SU-DHL-6 (cell line): ENCODE data around the gene PROK1.

Source experiments
- H2AFZ ChIP-seq: fragments of 200-600 bp; sonication (generic); 2 replicates; pipeline ENCODE4 v1.6.1; 2014; ENCODE audit warnings: low read depth, mild to moderate bottlenecking, moderate library complexity, mixed read lengths, antibody characterized with exemption, low read length; ENCODE audit not compliant: severe bottlenecking
- H3F3A ChIP-seq: fragments of 200-600 bp; shearing (Covaris generic); 2 replicates; pipeline ENCODE4 v1.6.0; 2016; ENCODE audit warnings: antibody characterized with exemption, mild to moderate bottlenecking; ENCODE audit not compliant: insufficient read depth
- H3K27ac ChIP-seq: fragments of 200-600 bp; sonication (generic); 2 replicates; pipeline ENCODE4 v1.5.1; 2016; ENCODE audit warnings: low read depth, mild to moderate bottlenecking, low read length, moderate library complexity, mixed read lengths
- H3K27me3 ChIP-seq: fragments of 200-600 bp; sonication (generic), shearing (Covaris generic); 2 replicates; pipeline ENCODE4 v1.6.0; 2014; ENCODE audit warnings: mild to moderate bottlenecking, low read length
- H3K36me3 ChIP-seq: fragments of 200-600 bp; sonication (generic); 2 replicates; pipeline ENCODE4 v1.6.1; 2014; ENCODE audit warnings: mild to moderate bottlenecking, low read length, mixed read lengths
- H3K4me2 ChIP-seq: fragments of 300-600, 200-600 bp; shearing (Covaris generic), sonication (generic); 2 replicates; pipeline ENCODE4 v1.6.0; 2014; ENCODE audit warnings: low read length, low read depth, mild to moderate bottlenecking; ENCODE audit not compliant: poor library complexity, severe bottlenecking
- H3K4me3 ChIP-seq: fragments of 200-600 bp; sonication (generic); 2 replicates; pipeline ENCODE4 v1.5.1; 2014; ENCODE audit warnings: antibody characterized with exemption, low read length, mild to moderate bottlenecking, mixed read lengths; ENCODE audit not compliant: insufficient read depth, poor library complexity, severe bottlenecking
- H3K79me2 ChIP-seq: fragments of 200-600 bp; sonication (generic); 2 replicates; pipeline ENCODE4 v1.6.1; 2014; ENCODE audit warnings: mild to moderate bottlenecking, low read length, moderate library complexity; ENCODE audit not compliant: insufficient read depth
- H3K9ac ChIP-seq: fragments of 200-600 bp; sonication (generic); 2 replicates; pipeline ENCODE4 v1.7.0; 2014; ENCODE audit warnings: mild to moderate bottlenecking, low read length
- H3K9me2 ChIP-seq: fragments of 200-600 bp; sonication (generic); replicated peaks from 2 replicates; pipeline ENCODE4 v1.6.1; 2014; ENCODE audit warnings: low read length; ENCODE audit not compliant: insufficient read depth
- H3K9me3 ChIP-seq: fragments of 200-600 bp; sonication (generic); 2 replicates; pipeline ENCODE4 v1.6.1; 2014; ENCODE audit warnings: low read length, mixed read lengths; ENCODE audit not compliant: insufficient read depth
- H4K20me1 ChIP-seq: fragments of 200-600 bp; sonication (generic); 2 replicates; pipeline ENCODE4 v1.6.1; 2014; ENCODE audit warnings: low read depth, mild to moderate bottlenecking, antibody characterized with exemption, low read length, moderate library complexity, mixed read lengths
- EZH2phosphoT487 ChIP-seq: fragments of 200-600 bp; sonication (generic), shearing (Covaris generic); conservative IDR thresholded peaks from 2 replicates; pipeline ENCODE4 v1.6.1; 2018; ENCODE audit warnings: mild to moderate bottlenecking, antibody characterized with exemption, low read length, moderate library complexity, mixed read lengths
- TF ChIP-seq, protein P1 (sequence below): fragments of 200-600 bp; sonication (generic); IDR thresholded peaks from one replicate; pipeline ENCODE4 v1.5.1; 2017; ENCODE audit warnings: antibody characterized with exemption, mild to moderate bottlenecking, low read length, moderate library complexity; ENCODE audit not compliant: insufficient read depth, poor library complexity, severe bottlenecking

Gene PROK1

DNA sequence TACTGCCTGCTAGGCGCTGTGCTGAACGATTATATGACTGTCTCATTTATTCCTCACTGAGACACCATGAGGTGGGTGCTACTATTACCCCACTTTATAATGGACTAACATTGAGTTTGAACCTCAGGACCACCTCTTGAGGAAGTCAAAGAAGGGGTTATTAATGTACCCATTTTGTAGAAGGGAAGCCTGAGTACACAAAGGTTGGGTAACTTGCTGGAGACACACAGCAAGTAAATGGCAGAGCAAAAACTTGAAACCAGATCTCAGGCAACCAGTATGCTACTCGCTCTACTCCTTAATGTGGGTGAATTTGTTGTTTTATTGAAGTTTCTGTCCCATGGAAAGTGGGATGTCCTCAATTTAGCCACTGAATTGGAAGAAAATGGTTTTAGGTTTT lies 37.9 kb downstream of the PROK1 start:
- H3F3A ChIP-seq = no peaks in the 10 kb centered on the region
- no peak overlapping the region for H2AFZ ChIP-seq
- no peaks in the 10 kb centered on the region for H3K27me3 ChIP-seq
- H3K9me3 ChIP-seq = no peaks in the 10 kb centered on the region
- no peak overlapping the region for H3K4me3 ChIP-seq
- H4K20me1 ChIP-seq = no peaks in the 10 kb centered on the region
- TF ChIP-seq, protein P1, sequence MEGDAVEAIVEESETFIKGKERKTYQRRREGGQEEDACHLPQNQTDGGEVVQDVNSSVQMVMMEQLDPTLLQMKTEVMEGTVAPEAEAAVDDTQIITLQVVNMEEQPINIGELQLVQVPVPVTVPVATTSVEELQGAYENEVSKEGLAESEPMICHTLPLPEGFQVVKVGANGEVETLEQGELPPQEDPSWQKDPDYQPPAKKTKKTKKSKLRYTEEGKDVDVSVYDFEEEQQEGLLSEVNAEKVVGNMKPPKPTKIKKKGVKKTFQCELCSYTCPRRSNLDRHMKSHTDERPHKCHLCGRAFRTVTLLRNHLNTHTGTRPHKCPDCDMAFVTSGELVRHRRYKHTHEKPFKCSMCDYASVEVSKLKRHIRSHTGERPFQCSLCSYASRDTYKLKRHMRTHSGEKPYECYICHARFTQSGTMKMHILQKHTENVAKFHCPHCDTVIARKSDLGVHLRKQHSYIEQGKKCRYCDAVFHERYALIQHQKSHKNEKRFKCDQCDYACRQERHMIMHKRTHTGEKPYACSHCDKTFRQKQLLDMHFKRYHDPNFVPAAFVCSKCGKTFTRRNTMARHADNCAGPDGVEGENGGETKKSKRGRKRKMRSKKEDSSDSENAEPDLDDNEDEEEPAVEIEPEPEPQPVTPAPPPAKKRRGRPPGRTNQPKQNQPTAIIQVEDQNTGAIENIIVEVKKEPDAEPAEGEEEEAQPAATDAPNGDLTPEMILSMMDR = no peak
- TF ChIP-seq EZH2phosphoT487 = no peak
- H3K79me2 ChIP-seq = no peaks in the 10 kb centered on the region
- H3K9me2 ChIP-seq = no peaks in the 10 kb centered on the region
- no peaks in the 10 kb centered on the region for H3K36me3 ChIP-seq
- no peak overlapping the region for H3K27ac ChIP-seq
- no peak overlapping the region for H3K9ac ChIP-seq
- H3K4me2 ChIP-seq = no peak overlapping the region

DNA sequence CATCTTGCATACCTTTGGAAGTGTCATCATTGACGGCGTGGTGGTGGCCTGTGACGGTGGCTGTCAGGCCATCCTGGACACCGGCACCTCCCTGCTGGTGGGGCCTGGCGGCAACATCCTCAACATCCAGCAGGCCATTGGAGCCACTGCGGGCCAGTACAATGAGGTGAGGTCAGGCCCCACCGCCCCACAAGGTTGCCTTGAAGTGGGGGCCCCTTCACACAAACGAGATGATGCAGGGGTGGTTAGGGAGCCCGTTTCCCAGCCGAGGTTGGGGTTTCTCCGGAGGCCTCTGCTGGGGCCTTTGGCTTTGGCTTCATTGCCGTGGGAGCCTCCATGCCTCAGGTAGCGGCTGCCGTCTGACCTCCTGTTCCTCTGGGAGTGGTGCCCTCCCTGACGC lies 38.5 kb downstream of the PROK1 start:
- Histone ChIP-seq H3K9me3 (no peaks in the 10 kb centered on the region), H3K27me3 (no peaks in the 10 kb centered on the region), H2AFZ (no peak overlapping the region), H3F3A (no peaks in the 10 kb centered on the region), H3K4me3 (no peak overlapping the region), H3K79me2 (no peaks in the 10 kb centered on the region), H4K20me1 (no peaks in the 10 kb centered on the region), H3K4me2 (no peak overlapping the region), H3K9me2 (no peaks in the 10 kb centered on the region), H3K36me3 (no peaks in the 10 kb centered on the region), H3K9ac (no peak overlapping the region), H3K27ac (no peak overlapping the region)
- no peak for TF ChIP-seq EZH2phosphoT487
- TF ChIP-seq, protein P1 = no peak

DNA sequence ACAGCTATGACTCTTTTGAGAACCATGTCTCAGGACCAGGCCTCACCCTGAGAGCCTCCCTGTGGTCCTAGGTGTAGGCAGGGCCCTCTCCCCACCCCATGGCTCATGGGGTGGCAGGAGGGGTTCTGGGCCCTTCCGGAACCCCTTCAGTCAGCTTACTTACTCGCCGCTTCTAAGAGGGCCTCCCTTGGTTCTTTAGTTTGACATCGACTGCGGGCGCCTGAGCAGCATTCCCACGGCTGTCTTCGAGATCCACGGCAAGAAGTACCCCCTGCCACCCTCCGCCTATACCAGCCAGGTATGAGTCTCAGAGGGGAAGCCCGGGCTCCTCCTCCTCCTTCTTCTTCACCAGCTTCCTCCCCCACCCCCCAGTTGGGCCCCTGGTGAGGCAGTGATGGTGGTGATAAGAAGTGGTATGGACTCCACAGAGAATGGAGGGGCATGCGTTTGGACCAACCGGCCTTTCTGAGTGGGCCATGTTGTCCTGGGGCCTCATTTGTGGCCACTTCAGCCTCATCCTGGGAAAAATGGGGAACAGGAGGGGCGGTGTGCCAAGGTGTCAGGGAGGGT lies 39.1 kb downstream of the PROK1 start:
- Histone ChIP-seq H2AFZ (no peak overlapping the region), H3K27ac (no peak overlapping the region), H3K9me3 (no peaks in the 10 kb centered on the region), H3K9me2 (no peaks in the 10 kb centered on the region), H4K20me1 (no peaks in the 10 kb centered on the region), H3K36me3 (no peaks in the 10 kb centered on the region), H3K4me3 (no peak overlapping the region), H3F3A (no peaks in the 10 kb centered on the region), H3K9ac (no peak overlapping the region), H3K4me2 (no peak overlapping the region), H3K27me3 (no peaks in the 10 kb centered on the region), H3K79me2 (no peaks in the 10 kb centered on the region)
- TF ChIP-seq, protein P1 = no peak
- TF ChIP-seq EZH2phosphoT487 = no peak
